CD4-positive, alpha-beta T cell treated with Interleukin-21 for 1 hour (primary cell): ENCODE data around the gene MYO5C.
"Not testable (repeated sequence)": the region's sequence is repeated elsewhere in the genome, so short reads cannot be mapped to it uniquely, and the experiment has no call there.

Experiments
- DNase-seq: peaks from one replicate; pipeline ENCODE4 v3.0.0-alpha.2; 2020

MYO5C gene

GRCh38 chr15:52238989-52239525 lies 56.5 kb downstream of the MYO5C start:
- not testable (repeated sequence) for DNase-seq

GRCh38 chr15:52238149-52238548 lies 57.5 kb downstream of the MYO5C start:
- no peak for DNase-seq

GRCh38 chr15:52236013-52236412 lies 59.6 kb downstream of the MYO5C start:
- no peak for DNase-seq

- peak; percentile 28 for DNase-seq
Measured at GRCh38 chr15:52234596-52235541, 60.7 kb downstream of the MYO5C start.

GRCh38 chr15:52233405-52233804 lies 62.2 kb downstream of the MYO5C start:
- no peak for DNase-seq

GRCh38 chr15:52232327-52232726 lies 63.3 kb downstream of the MYO5C start:
- no peak for DNase-seq

- DNase-seq: no peak
Measured at GRCh38 chr15:52230073-52230472, 65.5 kb downstream of the MYO5C start.

GRCh38 chr15:52228921-52229320 lies 66.7 kb downstream of the MYO5C start:
- DNase-seq: no peak

- DNase-seq: peak; percentile 81
Measured at GRCh38 chr15:52227456-52227855, 68.1 kb downstream of the MYO5C start.

GRCh38 chr15:52225230-52225629 lies 70.4 kb downstream of the MYO5C start:
- no peak for DNase-seq

- no peak for DNase-seq
Measured at GRCh38 chr15:52224211-52224610, 71.4 kb downstream of the MYO5C start.

- DNase-seq: peak; percentile 16
Measured at GRCh38 chr15:52221730-52222129, 73.9 kb downstream of the MYO5C start.

- DNase-seq: peak; percentile 34
Measured at GRCh38 chr15:52220937-52221660, 74.5 kb downstream of the MYO5C start.

GRCh38 chr15:52220251-52220650 lies 75.4 kb downstream of the MYO5C start:
- DNase-seq: no peak

- DNase-seq: no peak
Measured at GRCh38 chr15:52218816-52219215, 76.8 kb downstream of the MYO5C start.

- no peak for DNase-seq
Measured at GRCh38 chr15:52218371-52218770, 77.2 kb downstream of the MYO5C start.

GRCh38 chr15:52217186-52217585 lies 78.4 kb downstream of the MYO5C start:
- peak; percentile 16 for DNase-seq

- DNase-seq: no peak
Measured at GRCh38 chr15:52214553-52214952, 81.1 kb downstream of the MYO5C start.

GRCh38 chr15:52213206-52213605 lies 82.4 kb downstream of the MYO5C start:
- no peak for DNase-seq

- DNase-seq: peak; percentile 77
Measured at GRCh38 chr15:52208306-52208946, 87.2 kb downstream of the MYO5C start.

- DNase-seq: no peak
Measured at GRCh38 chr15:52207191-52207590, 88.4 kb downstream of the MYO5C start.

- no peak for DNase-seq
Measured at GRCh38 chr15:52206446-52206845, 89.2 kb downstream of the MYO5C start.

- DNase-seq: no peak
Measured at GRCh38 chr15:52204657-52205056, 90.9 kb downstream of the MYO5C start.
